ENCODE data around the gene HSPA12B. TPM values are rescaled to one million over a fixed set of nuclear protein-coding genes. Genes with fewer than 3 reads are reported as not detected.

Gene HSPA12B
- total RNA-seq, 1 donor from 2014 or later = 21.6 TPM

DNA sequence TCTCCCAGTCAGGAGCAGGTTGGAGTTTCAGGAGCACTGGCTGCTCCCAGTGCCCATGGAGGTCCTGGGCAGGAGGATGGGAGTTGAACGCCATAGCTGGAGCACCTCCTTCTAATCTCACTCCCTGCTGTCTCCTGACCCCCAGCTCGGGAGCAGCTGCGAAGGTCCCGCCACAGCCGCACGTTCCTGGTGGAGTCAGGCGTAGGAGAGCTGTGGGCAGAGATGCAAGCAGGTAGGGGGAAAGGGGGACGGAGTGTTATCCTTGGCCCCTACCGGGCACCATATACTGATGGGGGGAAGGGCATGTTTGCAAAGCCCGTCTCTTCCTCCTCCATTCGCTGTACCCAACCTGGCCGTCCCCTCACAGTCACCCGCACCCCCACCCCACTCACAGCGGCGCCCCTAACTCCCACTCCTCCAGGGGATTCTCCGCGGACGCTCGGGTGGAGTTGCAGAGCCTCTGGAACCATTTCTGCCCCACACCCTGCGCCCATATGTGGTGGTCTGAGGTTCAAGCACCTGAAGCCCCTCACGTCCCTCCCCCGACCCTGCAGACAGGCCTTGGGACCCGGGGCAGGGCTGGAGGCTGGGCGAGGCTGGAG is 16.7 kb downstream of the HSPA12B start:
- intact Hi-C loops (cut with DNase I) = no loop called here
- Histone ChIP-seq H3K36me3 (peaks cover 0 to 12% of the 10 kb centered on the region in 2 donors), H3K4me3 (no peak overlapping the region), H3K27ac (no peak overlapping the region), H3K27me3 (no peaks in the 10 kb centered on the region), H3K4me1 (peaks cover 8% of the 10 kb centered on the region), H3K9me3 (no peaks in the 10 kb centered on the region)
- DNase-seq (ENCODE audit: extremely low spot score in 2 of 2) = no peak
- TF ChIP-seq, protein P1, sequence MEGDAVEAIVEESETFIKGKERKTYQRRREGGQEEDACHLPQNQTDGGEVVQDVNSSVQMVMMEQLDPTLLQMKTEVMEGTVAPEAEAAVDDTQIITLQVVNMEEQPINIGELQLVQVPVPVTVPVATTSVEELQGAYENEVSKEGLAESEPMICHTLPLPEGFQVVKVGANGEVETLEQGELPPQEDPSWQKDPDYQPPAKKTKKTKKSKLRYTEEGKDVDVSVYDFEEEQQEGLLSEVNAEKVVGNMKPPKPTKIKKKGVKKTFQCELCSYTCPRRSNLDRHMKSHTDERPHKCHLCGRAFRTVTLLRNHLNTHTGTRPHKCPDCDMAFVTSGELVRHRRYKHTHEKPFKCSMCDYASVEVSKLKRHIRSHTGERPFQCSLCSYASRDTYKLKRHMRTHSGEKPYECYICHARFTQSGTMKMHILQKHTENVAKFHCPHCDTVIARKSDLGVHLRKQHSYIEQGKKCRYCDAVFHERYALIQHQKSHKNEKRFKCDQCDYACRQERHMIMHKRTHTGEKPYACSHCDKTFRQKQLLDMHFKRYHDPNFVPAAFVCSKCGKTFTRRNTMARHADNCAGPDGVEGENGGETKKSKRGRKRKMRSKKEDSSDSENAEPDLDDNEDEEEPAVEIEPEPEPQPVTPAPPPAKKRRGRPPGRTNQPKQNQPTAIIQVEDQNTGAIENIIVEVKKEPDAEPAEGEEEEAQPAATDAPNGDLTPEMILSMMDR (IDR thresholded peaks at IDR 0.05) = no peak
- TF ChIP-seq POLR2A (IDR thresholded peaks at IDR 0.05) = no peak
- TF ChIP-seq POLR2AphosphoS5 (IDR thresholded peaks at IDR 0.05; ENCODE audit: insufficient read depth in 1 of 2, low read depth in 1 of 2) = no peak

DNA sequence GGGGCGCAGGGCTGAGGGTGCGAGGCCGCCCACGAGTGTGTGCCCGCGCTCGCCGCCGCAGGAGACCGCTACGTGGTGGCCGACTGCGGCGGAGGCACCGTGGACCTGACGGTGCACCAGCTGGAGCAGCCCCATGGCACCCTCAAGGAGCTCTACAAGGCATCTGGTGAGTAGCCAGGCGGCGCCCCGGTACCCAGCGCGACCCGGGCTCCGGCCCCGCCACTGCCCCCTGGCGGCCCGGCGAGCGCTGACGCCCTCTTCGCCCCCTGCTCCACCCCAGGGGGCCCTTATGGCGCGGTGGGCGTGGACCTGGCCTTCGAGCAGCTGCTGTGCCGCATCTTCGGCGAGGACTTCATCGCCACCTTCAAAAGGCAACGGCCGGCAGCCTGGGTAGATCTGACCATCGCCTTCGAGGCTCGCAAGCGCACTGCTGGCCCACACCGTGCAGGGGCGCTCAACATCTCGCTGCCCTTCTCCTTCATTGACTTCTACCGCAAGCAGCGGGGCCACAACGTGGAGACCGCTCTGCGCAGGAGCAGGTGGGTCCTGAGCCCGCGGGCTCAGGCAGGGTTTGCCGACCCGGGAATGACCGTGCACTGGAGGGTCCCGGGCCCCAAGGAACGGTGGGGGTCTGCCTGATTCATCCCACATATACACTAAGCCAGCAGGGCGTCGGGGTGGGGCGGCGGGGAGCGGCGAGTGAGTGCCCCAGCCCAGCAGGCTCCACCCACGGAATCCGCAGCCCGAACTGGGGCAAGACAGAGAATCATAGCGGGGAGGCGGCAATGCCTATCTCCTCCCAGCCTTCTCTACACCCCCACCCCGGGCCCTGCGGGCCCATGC is 17.4 kb downstream of the HSPA12B start:
- peaks cover 0 to 12% of the 10 kb centered on the region in 2 donors for H3K36me3 ChIP-seq
- intact Hi-C loops (cut with DNase I) = no loop called here
- no peak overlapping the region for H3K27ac ChIP-seq
- H3K27me3 ChIP-seq = no peaks in the 10 kb centered on the region
- peaks cover 4% of the 10 kb centered on the region for H3K4me1 ChIP-seq
- TF ChIP-seq, protein P1 (IDR thresholded peaks at IDR 0.05) = peak in 1 of 3 experiments; percentile 39
- no peak for TF ChIP-seq POLR2AphosphoS5 (IDR thresholded peaks at IDR 0.05; ENCODE audit: insufficient read depth in 1 of 2, low read depth in 1 of 2)
- H3K9me3 ChIP-seq = no peaks in the 10 kb centered on the region
- no peak for DNase-seq (ENCODE audit: extremely low spot score in 2 of 2)
- no peak overlapping the region for H3K4me3 ChIP-seq

DNA sequence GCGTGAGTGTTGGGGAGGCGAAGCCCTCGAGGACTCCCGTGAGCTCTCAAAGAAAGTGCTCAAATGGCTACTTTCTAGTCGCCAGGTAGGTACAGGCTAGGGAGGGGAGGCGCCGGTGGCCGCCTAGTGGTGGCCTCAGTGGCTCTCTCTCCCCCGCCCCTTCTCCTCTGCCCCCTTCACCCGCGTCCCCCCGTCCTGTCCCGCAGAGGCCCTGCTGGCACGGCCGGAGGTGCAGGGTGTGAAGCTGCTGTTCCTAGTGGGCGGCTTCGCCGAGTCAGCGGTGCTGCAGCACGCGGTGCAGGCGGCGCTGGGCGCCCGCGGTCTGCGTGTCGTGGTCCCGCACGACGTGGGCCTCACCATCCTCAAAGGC is 18.8 kb downstream of the HSPA12B start:
- no peak for DNase-seq (ENCODE audit: extremely low spot score in 2 of 2)
- H3K4me1 ChIP-seq = no peaks in the 10 kb centered on the region
- intact Hi-C loops (cut with DNase I) = no loop called here
- H3K4me3 ChIP-seq = peak overlapping the region; percentile 3 to 33
- no peaks in the 10 kb centered on the region for H3K9me3 ChIP-seq
- H3K36me3 ChIP-seq = peaks cover 0 to 12% of the 10 kb centered on the region in 2 donors
- TF ChIP-seq POLR2AphosphoS5 (IDR thresholded peaks at IDR 0.05; ENCODE audit: insufficient read depth in 1 of 2, low read depth in 1 of 2) = no peak
- no peak for TF ChIP-seq POLR2A (IDR thresholded peaks at IDR 0.05)
- TF ChIP-seq, protein P1 (IDR thresholded peaks at IDR 0.05) = no peak
- H3K27me3 ChIP-seq = no peaks in the 10 kb centered on the region
- H3K27ac ChIP-seq = no peak overlapping the region

DNA sequence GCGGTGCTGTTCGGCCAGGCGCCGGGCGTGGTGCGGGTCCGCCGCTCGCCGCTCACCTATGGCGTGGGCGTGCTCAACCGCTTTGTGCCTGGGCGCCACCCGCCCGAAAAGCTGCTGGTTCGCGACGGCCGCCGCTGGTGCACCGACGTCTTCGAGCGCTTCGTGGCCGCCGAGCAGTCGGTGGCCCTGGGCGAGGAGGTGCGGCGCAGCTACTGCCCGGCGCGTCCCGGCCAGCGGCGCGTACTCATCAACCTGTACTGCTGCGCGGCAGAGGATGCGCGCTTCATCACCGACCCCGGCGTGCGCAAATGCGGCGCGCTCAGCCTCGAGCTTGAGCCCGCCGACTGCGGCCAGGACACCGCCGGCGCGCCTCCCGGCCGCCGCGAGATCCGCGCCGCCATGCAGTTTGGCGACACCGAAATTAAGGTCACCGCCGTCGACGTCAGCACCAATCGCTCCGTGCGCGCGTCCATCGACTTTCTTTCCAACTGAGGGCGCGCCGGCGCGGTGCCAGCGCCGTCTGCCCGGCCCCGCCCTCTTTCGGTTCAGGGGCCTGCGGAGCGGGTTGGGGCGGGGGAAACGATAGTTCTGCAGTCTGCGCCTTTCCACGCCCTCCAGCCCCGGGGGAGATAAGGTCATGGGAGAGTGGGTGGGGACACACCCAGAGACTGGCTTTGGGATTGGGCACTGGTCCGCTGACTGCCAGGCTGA is 19.3 kb downstream of the HSPA12B start:
- Histone ChIP-seq H3K27ac (no peak overlapping the region), H3K4me1 (no peaks in the 10 kb centered on the region), H3K9me3 (no peaks in the 10 kb centered on the region), H3K36me3 (peaks cover 0 to 12% of the 10 kb centered on the region in 2 donors), H3K27me3 (no peaks in the 10 kb centered on the region), H3K4me3 (peak overlapping the region; percentile 3 to 33)
- no peak for DNase-seq (ENCODE audit: extremely low spot score in 2 of 2)
- TF ChIP-seq, protein P1 (IDR thresholded peaks at IDR 0.05) = no peak
- TF ChIP-seq POLR2A (IDR thresholded peaks at IDR 0.05) (no peak), POLR2AphosphoS5 (IDR thresholded peaks at IDR 0.05; ENCODE audit: insufficient read depth in 1 of 2, low read depth in 1 of 2) (no peak)
- intact Hi-C loops (cut with DNase I) = no loop called here

Data from vagina (tissue), 2 donors.